ENCODE data around the gene CHL1. TPM values are rescaled to one million over a fixed set of nuclear protein-coding genes. Genes with fewer than 3 reads are reported as not detected.

Gene CHL1
- total RNA-seq, 1 donor from 2014 or later, result 0.53 TPM

- DNase-seq (ENCODE audit: low spot score in 2 of 2), result no peak
- intact Hi-C loops (cut with DNase I), result no loop called here
- H3K36me3 ChIP-seq, result no peaks in the 10 kb centered on the region
- no peaks in the 10 kb centered on the region for H3K9me3 ChIP-seq
- no peaks in the 10 kb centered on the region for H3K27me3 ChIP-seq
- H3K4me1 ChIP-seq, result no peaks in the 10 kb centered on the region
- H3K27ac ChIP-seq, result no peak overlapping the region
- H3K4me3 ChIP-seq, result no peak overlapping the region
- no peak for TF ChIP-seq CTCF (IDR thresholded peaks at IDR 0.05)
Observed at GRCh38 chr3:173886-174285, 22.7 kb upstream of the CHL1 start.

- no peaks in the 10 kb centered on the region for H3K4me1 ChIP-seq
- H3K36me3 ChIP-seq, result no peaks in the 10 kb centered on the region
- H3K9me3 ChIP-seq, result no peaks in the 10 kb centered on the region
- H3K27ac ChIP-seq, result no peak overlapping the region
- no peak overlapping the region for H3K4me3 ChIP-seq
- no peak for DNase-seq (ENCODE audit: low spot score in 2 of 2)
- H3K27me3 ChIP-seq, result no peaks in the 10 kb centered on the region
- no peak for TF ChIP-seq CTCF (IDR thresholded peaks at IDR 0.05)
- intact Hi-C loops (cut with DNase I), result no loop called here
Observed at GRCh38 chr3:184976-185375, 11.6 kb upstream of the CHL1 start.

- Histone ChIP-seq H3K9me3 (no peaks in the 10 kb centered on the region), H3K4me1 (peaks cover 3 to 7% of the 10 kb centered on the region in 2 donors), H3K4me3 (no peak overlapping the region), H3K27ac (no peak overlapping the region), H3K36me3 (no peaks in the 10 kb centered on the region), H3K27me3 (no peaks in the 10 kb centered on the region)
- intact Hi-C loops (cut with DNase I), result no loop called here
- no peak for DNase-seq (ENCODE audit: low spot score in 2 of 2)
- TF ChIP-seq CTCF (IDR thresholded peaks at IDR 0.05), result no peak
Observed at GRCh38 chr3:192215-192929, 4.2 kb upstream of the CHL1 start.

- intact Hi-C loops (cut with DNase I), result no loop called here
- no peak for DNase-seq (ENCODE audit: low spot score in 2 of 2)
- no peaks in the 10 kb centered on the region for H3K9me3 ChIP-seq
- no peak for TF ChIP-seq CTCF (IDR thresholded peaks at IDR 0.05)
- peaks cover 7 to 9% of the 10 kb centered on the region in 2 donors for H3K4me1 ChIP-seq
- H3K27ac ChIP-seq, result no peak overlapping the region
- no peaks in the 10 kb centered on the region for H3K36me3 ChIP-seq
- H3K27me3 ChIP-seq, result no peaks in the 10 kb centered on the region
- no peak overlapping the region for H3K4me3 ChIP-seq
Observed at GRCh38 chr3:194001-194400, 2.6 kb upstream of the CHL1 start.

- intact Hi-C loops (cut with DNase I), result no loop called here
- TF ChIP-seq CTCF (IDR thresholded peaks at IDR 0.05), result no peak
- H3K27me3 ChIP-seq, result no peaks in the 10 kb centered on the region
- H3K4me3 ChIP-seq, result no peak overlapping the region
- peaks cover 7 to 9% of the 10 kb centered on the region in 2 donors for H3K4me1 ChIP-seq
- no peaks in the 10 kb centered on the region for H3K9me3 ChIP-seq
- no peak for DNase-seq (ENCODE audit: low spot score in 2 of 2)
- no peaks in the 10 kb centered on the region for H3K36me3 ChIP-seq
- H3K27ac ChIP-seq, result no peak overlapping the region
Observed at GRCh38 chr3:194421-194820, 2.1 kb upstream of the CHL1 start.

- no peak overlapping the region for H3K4me3 ChIP-seq
- H3K36me3 ChIP-seq, result no peaks in the 10 kb centered on the region
- no peaks in the 10 kb centered on the region for H3K9me3 ChIP-seq
- TF ChIP-seq CTCF (IDR thresholded peaks at IDR 0.05), result no peak
- no peak overlapping the region for H3K27ac ChIP-seq
- no peaks in the 10 kb centered on the region for H3K27me3 ChIP-seq
- intact Hi-C loops (cut with DNase I), result no loop called here
- no peak for DNase-seq (ENCODE audit: low spot score in 2 of 2)
- peaks cover 7 to 9% of the 10 kb centered on the region in 2 donors for H3K4me1 ChIP-seq
Observed at GRCh38 chr3:195666-196065, 897 bp upstream of the CHL1 start.

Data from ascending aorta (tissue), 2 donors.